Dermis blood vessel endothelial cell (primary cell): Measurements from ENCODE around the gene NBL1. TPM values are rescaled to one million over a fixed set of nuclear protein-coding genes. Genes with fewer than 3 reads are reported as not detected.

Experiments
- DNase-seq: peaks from one replicate; pipeline ENCODE4 v3.0.0; 2010
- total RNA-seq: library from RNA; depleted of rRNA; stranded (reverse); fragments of >200 nt; gene quantifications from 2 replicates; pipeline ENCODE4 v1.2.3, GENCODE V29; 2014

NBL1 gene
- total RNA-seq, 1 donor from 2014 or later = 98.2 TPM

- DNase-seq = no peak
Observed at GRCh38 chr1:19703280-19703679, 59.2 kb downstream of the NBL1 start.

GRCh38 chr1:19704247-19705113 lies 60.4 kb downstream of the NBL1 start:
- DNase-seq = peak; percentile 85

- no peak for DNase-seq
Observed at GRCh38 chr1:19705464-19705863, 61.4 kb downstream of the NBL1 start.

GRCh38 chr1:19706136-19706535 lies 62.0 kb downstream of the NBL1 start:
- no peak for DNase-seq

Other genes starting within 250 kb of the NBL1 start
- gene CAPZB, start 158.8 kb upstream of the NBL1 start, total RNA-seq = 160 and 165 TPM in 2 replicates
- not detected in 2 replicates for gene HTR6, start 20.6 kb downstream of the NBL1 start, total RNA-seq
- gene TMCO4, start 155.6 kb downstream of the NBL1 start, total RNA-seq = 10.6 and 11.4 TPM in 2 replicates
- gene RNF186, start 171.0 kb downstream of the NBL1 start, total RNA-seq = not detected in 2 replicates
- 3.9 and 4.0 TPM in 2 replicates for gene OTUD3, start 238.1 kb downstream of the NBL1 start, total RNA-seq